H1 (cell line): ENCODE results near the gene DOK1. TPM values are rescaled to one million over a fixed set of nuclear protein-coding genes. Genes with fewer than 3 reads are reported as not detected.

Source experiments
- CTCF ChIA-PET: fragments of 300-600 bp; sonication (Branson Sonifier 250); formaldehyde crosslinking; loops from one replicate; lab custom pipeline; 2021; ENCODE audit not compliant: partially characterized antibody; lab: Charles Lee
- POLR2A ChIA-PET: fragments of 300-600 bp; sonication (Branson Sonifier 250); formaldehyde crosslinking; loops from one replicate; lab custom pipeline; 2021; ENCODE audit warnings: inconsistent platforms; ENCODE audit not compliant: partially characterized antibody; lab: Charles Lee
- DNase-seq, 2 experiments: peaks; one replicate each; pipeline versions ENCODE4 v3.0.0 to v3.0.0-alpha.2; 2010 to 2022; ENCODE audit warnings: low spot score in 2 of 2, low read depth in 1 of 2, mixed read lengths in 1 of 2
- FAIRE-seq: peaks from 2 replicates; lab custom pipeline; 2011; peaks lifted over from hg19 to GRCh38; lab: Jason Lieb, UNC
- H2AFZ ChIP-seq: 2 replicates; pipeline ENCODE4 v1.8.1; 2012; ENCODE audit warnings: low read length, inconsistent platforms
- H2AK5ac ChIP-seq: 2 replicates; pipeline ENCODE4 v1.6.1; 2013; ENCODE audit warnings: low read depth, low read length
- H2BK120ac ChIP-seq: replicated peaks from 2 replicates; pipeline ENCODE3; 2013; ENCODE audit warnings: low read depth, low read length, inconsistent platforms
- H2BK12ac ChIP-seq: 2 replicates; pipeline ENCODE4 v1.6.1; 2013; ENCODE audit warnings: low read depth, low read length
- H2BK15ac ChIP-seq: 2 replicates; pipeline ENCODE4 v1.6.1; 2013; ENCODE audit warnings: low read length
- H2BK20ac ChIP-seq: 2 replicates; pipeline ENCODE4 v1.6.1; 2013; ENCODE audit warnings: low read length
- H2BK5ac ChIP-seq: 2 replicates; pipeline ENCODE4 v1.6.1; 2013; ENCODE audit warnings: low read depth, low read length
- H3K14ac ChIP-seq: 2 replicates; pipeline ENCODE4 v1.6.1; 2013; ENCODE audit warnings: inconsistent platforms; ENCODE audit not compliant: insufficient read length
- H3K18ac ChIP-seq: 2 replicates; pipeline ENCODE4 v1.6.1; 2013; ENCODE audit warnings: low read length; ENCODE audit errors: extremely low read depth
- H3K23ac ChIP-seq: 2 replicates; pipeline ENCODE4 v1.6.1; 2013; ENCODE audit warnings: inconsistent platforms; ENCODE audit not compliant: insufficient read length
- H3K23me2 ChIP-seq: 2 replicates; pipeline ENCODE4 v1.6.1; 2013; ENCODE audit warnings: low read depth, low read length
- H3K27ac ChIP-seq: 2 replicates; pipeline ENCODE4 v1.6.1; 2011; ENCODE audit warnings: low read depth, low read length, inconsistent platforms
- H3K27me3 ChIP-seq, 4 experiments: replicated peaks in 1 of 4; 1 replicate in 1 of 4; 2 replicates in 3 of 4; pipeline versions ENCODE4 v1.6.1 to v1.8.1; 2011 to 2013; ENCODE audit warnings: low read length in 3 of 4, mild to moderate bottlenecking in 3 of 4, inconsistent platforms in 2 of 4, mixed read lengths in 2 of 4, moderate library complexity in 1 of 4; ENCODE audit not compliant: control insufficient read depth in 3 of 4, insufficient read depth in 3 of 4; ENCODE audit errors: extremely low read depth in 1 of 4
- H3K36me3 ChIP-seq, 4 experiments: 2 replicates each; pipeline versions ENCODE4 v1.6.1 to v1.8.1; 2011 to 2013; ENCODE audit warnings: mild to moderate bottlenecking in 4 of 4, low read length in 3 of 4, moderate library complexity in 2 of 4, control low read depth in 1 of 4, inconsistent platforms in 1 of 4; ENCODE audit not compliant: insufficient read depth in 4 of 4, control insufficient read depth in 2 of 4
- H3K4ac ChIP-seq: replicated peaks from 2 replicates; pipeline ENCODE3; 2013; ENCODE audit warnings: low read length, low read depth, mixed read lengths, inconsistent platforms; ENCODE audit not compliant: insufficient read length
- H3K4me1 ChIP-seq, 4 experiments: replicated peaks in 1 of 4; 1 replicate in 1 of 4; 2 replicates in 3 of 4; pipeline versions ENCODE4 v1.6.1 to v1.8.1; 2011 to 2013; ENCODE audit warnings: low read length in 3 of 4, inconsistent platforms in 2 of 4, mixed read lengths in 1 of 4; ENCODE audit not compliant: insufficient read depth in 4 of 4, control insufficient read depth in 3 of 4
- H3K4me2 ChIP-seq, 2 experiments: 2 replicates each; pipeline versions ENCODE4 v1.6.1 to v1.8.1; 2011 to 2013; ENCODE audit warnings: low read depth in 2 of 2, low read length in 2 of 2, control low read depth in 1 of 2, inconsistent platforms in 1 of 2, mild to moderate bottlenecking in 1 of 2; ENCODE audit not compliant: insufficient read depth in 1 of 2
- H3K4me3 ChIP-seq, 4 experiments: fragments of 200-600, 300-600 bp in 1 of 4; sonication (generic), shearing (Covaris generic), sonication (Bioruptor Twin) in 1 of 4; 2 replicates each; pipeline versions ENCODE4 v1.5.1 to v1.8.1; 2011 to 2016; ENCODE audit warnings: low read length in 4 of 4, low read depth in 3 of 4, control low read depth in 2 of 4, inconsistent platforms in 2 of 4, mild to moderate bottlenecking in 2 of 4, mixed read lengths in 1 of 4, moderate library complexity in 1 of 4; ENCODE audit not compliant: insufficient read depth in 2 of 4; ENCODE audit errors: extremely low read depth in 1 of 4
- H3K56ac ChIP-seq: replicated peaks from 2 replicates; pipeline ENCODE3; 2013; ENCODE audit warnings: low read depth, mild to moderate bottlenecking, mixed read lengths, low read length, inconsistent platforms; ENCODE audit not compliant: insufficient read length
- H3K79me1 ChIP-seq: 2 replicates; pipeline ENCODE4 v1.6.1; 2013; ENCODE audit warnings: low read depth, low read length, control low read depth
- H3K79me2 ChIP-seq, 2 experiments: 2 replicates each; pipeline versions ENCODE4 v1.6.1 to v1.8.1; 2012 to 2013; ENCODE audit warnings: low read length in 2 of 2, mild to moderate bottlenecking in 2 of 2, inconsistent platforms in 1 of 2; ENCODE audit not compliant: insufficient read depth in 2 of 2, control insufficient read depth in 1 of 2
- H3K9ac ChIP-seq, 4 experiments: replicated peaks in 1 of 4; 1 replicate in 1 of 4; 2 replicates in 3 of 4; pipeline versions ENCODE4 v1.6.1 to v1.8.1; 2011 to 2013; ENCODE audit warnings: low read depth in 3 of 4, low read length in 3 of 4, control low read depth in 2 of 4, mild to moderate bottlenecking in 2 of 4, moderate library complexity in 2 of 4, inconsistent platforms in 1 of 4; ENCODE audit errors: extremely low read depth in 1 of 4
- H3K9me3 ChIP-seq, 2 experiments: 2 replicates each; pipeline versions ENCODE4 v1.6.1 to v1.8.1; 2012 to 2013; ENCODE audit warnings: mild to moderate bottlenecking in 2 of 2, moderate library complexity in 2 of 2, control low read depth in 1 of 2, inconsistent platforms in 1 of 2, low read depth in 1 of 2, low read length in 1 of 2, mixed read lengths in 1 of 2; ENCODE audit not compliant: insufficient read depth in 2 of 2
- H4K20me1 ChIP-seq, 2 experiments: replicated peaks in 1 of 2; 2 replicates each; pipeline versions ENCODE3 to v1.8.1; 2011 to 2013; ENCODE audit warnings: inconsistent platforms in 2 of 2, low read length in 2 of 2, mild to moderate bottlenecking in 1 of 2; ENCODE audit not compliant: insufficient read depth in 2 of 2, control insufficient read depth in 1 of 2
- H4K5ac ChIP-seq: 2 replicates; pipeline ENCODE4 v1.6.1; 2013; ENCODE audit warnings: low read length, low read depth, mixed read lengths, inconsistent platforms; ENCODE audit not compliant: insufficient read length
- H4K8ac ChIP-seq: 2 replicates; pipeline ENCODE4 v1.8.0; 2013; ENCODE audit warnings: mild to moderate bottlenecking, moderate library complexity, low read length, inconsistent platforms; ENCODE audit not compliant: insufficient read depth; ENCODE audit errors: extremely low read depth
- H4K91ac ChIP-seq: replicated peaks from 2 replicates; pipeline ENCODE3; 2013; ENCODE audit warnings: low read length, mixed read lengths, inconsistent platforms; ENCODE audit not compliant: insufficient read length
- NANOG ChIP-seq: IDR thresholded peaks from 2 replicates; pipeline ENCODE4 v1.6.1; 2011; ENCODE audit warnings: low read length, low read depth, mild to moderate bottlenecking, inconsistent platforms; ENCODE audit not compliant: insufficient read depth, poor library complexity, severe bottlenecking
- RAD21 ChIP-seq, 2 experiments: IDR thresholded peaks in 1 of 2; conservative IDR thresholded peaks in 1 of 2; 2 replicates each; pipeline ENCODE4 v1.6.1; 2011; ENCODE audit warnings: low read depth in 2 of 2, low read length in 2 of 2, improper control_type of control experiment in 1 of 2, inconsistent platforms in 1 of 2, mild to moderate bottlenecking in 1 of 2, moderate library complexity in 1 of 2
- TEAD4 ChIP-seq: IDR thresholded peaks from 2 replicates; pipeline ENCODE4 v1.6.1; 2012; ENCODE audit warnings: low read depth, low read length, inconsistent platforms, mixed read lengths
- WGBS, 2 experiments: shearing (Covaris generic) in 1 of 2; methylation state at CpG; one replicate each; pipeline versions ENCODE4 v1.1.6 to v1.1.7; 2013 to 2015; ENCODE audit warnings: low lambda C conversion rate in 2 of 2, mixed read lengths in 2 of 2, inconsistent platforms in 1 of 2, low coverage in 1 of 2, missing lambda C conversion rate in 1 of 2; ENCODE audit not compliant: insufficient replicate concordance in 2 of 2, insufficient coverage in 1 of 2, insufficient read length in 1 of 2; ENCODE audit errors: extremely low coverage in 1 of 2, missing lambda C conversion rate in 1 of 2; 5-methylcytosine and 5-hydroxymethylcytosine counted together
- polyA plus RNA-seq, 7 experiments: library from polyadenylated mRNA; depleted of rRNA in 3 of 7; stranded (reverse) in 5 of 7; unstranded in 2 of 7; fragments of >200 nt in 5 of 7; fragments of 200-250 nt in 2 of 7; gene quantifications; 1 replicate in 5 of 7; 2 replicates in 1 of 7; 4 replicates in 1 of 7; pipeline versions ENCODE4 v1.2.1 to v1.2.3, GENCODE V29; 2011 to 2013; ENCODE audit warnings: missing spikeins in 2 of 7, mixed read lengths in 2 of 7
- total RNA-seq: library from RNA; stranded (reverse); fragmentation: NEBNext Ultra II Directional; extraction: Animal tissue kit (Norgen Biotek cat#: 25700); gene quantifications from 2 replicates; pipeline ENCODE4 v1.2.1, GENCODE V29; 2021

Gene DOK1
- total and polyA plus RNA-seq, 2 of the 8 experiments (the other 6 are each of a cell fraction or from before 2014, with no cell fraction given) = 11.0 to 14.3 TPM

- TF ChIP-seq RAD21 (IDR thresholded peaks at IDR 0.05 in 1 of 2, conservative IDR thresholded peaks at IDR 0.05 in 1 of 2; ENCODE audit: low read depth in 2 of 2, low read length in 2 of 2) (no peak), NANOG (no peak), TEAD4 (no peak)
- TF ChIP-seq, all 59 proteins: peak for 0
- H3K4me2 ChIP-seq = no peak overlapping the region
- H2BK20ac ChIP-seq = no peak overlapping the region
- H3K9me3 ChIP-seq = no peaks in the 10 kb centered on the region
- H2AFZ ChIP-seq = no peak overlapping the region
- H3K4ac ChIP-seq = no peak overlapping the region
- peaks cover 2% of the 10 kb centered on the region; the same call in 1 of the 2 replicates for H3K79me1 ChIP-seq
- ChIA-PET CTCF (interaction anchor here (0.5 to 1.2 kb wide), 4 partner anchors 10 to 51 kb away, joined by 3 read pairs; no protein-coding TSS in a partner anchor), POLR2A (interaction anchor here (1.1 to 2.3 kb wide), 4 partner anchors 10 to 38 kb away, joined by 3 to 6 read pairs (median 4); partner anchors contain the start of genes DQX1 and LBX2)
- DNase-seq = no peak
- H2BK120ac ChIP-seq = no peak overlapping the region
- H3K79me2 ChIP-seq = no peaks in the 10 kb centered on the region
- FAIRE-seq = no peak
- 92% methylated on average over 23 of the region's 23 CpGs; no CpG with 5 or more reads in 1 of the 2 experiments for WGBS, 2 experiments
- no peaks in the 10 kb centered on the region; the same call in 1 of the 2 replicates for H3K23me2 ChIP-seq
- H3K4me3 ChIP-seq = no peak overlapping the region
- no peak overlapping the region for H3K56ac ChIP-seq
- H2BK12ac ChIP-seq = no peak overlapping the region
- H4K5ac ChIP-seq = no peak overlapping the region
- H3K18ac ChIP-seq = no peak overlapping the region
- H2AK5ac ChIP-seq = no peak overlapping the region
- no peaks in the 10 kb centered on the region for H3K27me3 ChIP-seq
- H4K91ac ChIP-seq = no peak overlapping the region
- no peak overlapping the region for H3K23ac ChIP-seq
- H4K20me1 ChIP-seq = peaks cover 3 to 10% of the 10 kb centered on the region in 2 experiments
- H2BK15ac ChIP-seq = no peak overlapping the region
- no peaks in the 10 kb centered on the region; a peak in 1 of 7 replicates for H3K4me1 ChIP-seq
- H2BK5ac ChIP-seq = no peak overlapping the region
- no peak overlapping the region for H3K14ac ChIP-seq
- no peak overlapping the region for H3K9ac ChIP-seq
- H4K8ac ChIP-seq = peak overlapping the region; percentile 9; the same call in 1 of the 2 replicates
- H3K36me3 ChIP-seq = peaks cover 2 to 17% (median 10%) of the 10 kb centered on the region in 4 experiments; a peak in 7 of 8 replicates
- no peak overlapping the region for H3K27ac ChIP-seq
These were observed 18.2 kb upstream of the DOK1 start for GRCh38 chr2:74536166-74536950.
